Measurements from ENCODE around the gene C16orf92.

The C16orf92 gene

GRCh38 chr16:30022887-30023286, at the start of gene C16orf92:
Gene C16orf92 (plus strand): TSS chr16:30023198. CDS start chr16:30023341, 143 bp downstream.
- DNase-seq = no peak

- peak; percentile 100 for DNase-seq
These were observed 49.4 kb upstream of the C16orf92 start, which contains the start of gene TAOK2 for GRCh38 chr16:29973384-29974246. Gene TAOK2 (plus strand): TSS chr16:29973868. CDS start chr16:29977773, 3,905 bp downstream.

GRCh38 chr16:29974291-29975133, 48.5 kb upstream of the C16orf92 start:
- no peak for DNase-seq

GRCh38 chr16:29975134-29975538, 47.9 kb upstream of the C16orf92 start:
- DNase-seq = no peak

GRCh38 chr16:29975811-29976511, 47.0 kb upstream of the C16orf92 start:
- DNase-seq = no peak

- DNase-seq = no peak
These were observed 45.8 kb upstream of the C16orf92 start for GRCh38 chr16:29977063-29977825.

GRCh38 chr16:29978081-29978480, 44.9 kb upstream of the C16orf92 start:
- DNase-seq = no peak

GRCh38 chr16:29978564-29979270, 44.3 kb upstream of the C16orf92 start:
- no peak for DNase-seq

GRCh38 chr16:29982560-29983419, 40.2 kb upstream of the C16orf92 start:
- DNase-seq = no peak

GRCh38 chr16:29983420-29984136, 39.4 kb upstream of the C16orf92 start:
- no peak for DNase-seq

GRCh38 chr16:29984137-29984763, 38.7 kb upstream of the C16orf92 start:
- DNase-seq = no peak

- DNase-seq = no peak
These were observed 38.2 kb upstream of the C16orf92 start for GRCh38 chr16:29984764-29985147.

- no peak for DNase-seq
These were observed 37.7 kb upstream of the C16orf92 start for GRCh38 chr16:29985271-29985811.

- DNase-seq = no peak
These were observed 36.8 kb upstream of the C16orf92 start for GRCh38 chr16:29986231-29986630.

- no peak for DNase-seq
These were observed 36.1 kb upstream of the C16orf92 start for GRCh38 chr16:29986931-29987330.

- no peak for DNase-seq
These were observed 35.5 kb upstream of the C16orf92 start for GRCh38 chr16:29987371-29988085.

- no peak for DNase-seq
These were observed 34.5 kb upstream of the C16orf92 start for GRCh38 chr16:29988346-29989075.

Data from right hindlimb (tissue), 1 donor.